ENCODE data around the gene STK32B. TPM values are rescaled to one million over a fixed set of nuclear protein-coding genes. Genes with fewer than 3 reads are reported as not detected.

The STK32B gene
- total and polyA plus RNA-seq, 2 donors (not counting 1 experiment from before 2014, with no cell fraction given): 0.22 to 0.30 TPM

GRCh38 chr4:5409972-5410618, 358.8 kb downstream of the STK32B start:
- H3K4me1 ChIP-seq (ENCODE audit: control insufficient read depth in 2 of 2, insufficient read depth in 2 of 2, low read length in 2 of 2): peaks cover 1 to 4% of the 10 kb centered on the region in 2 donors
- ATAC-seq (ENCODE audit: low read depth) (no peak), DNase-seq (no peak)
- H3K9ac ChIP-seq (ENCODE audit: low read length): no peak overlapping the region
- no peaks in the 10 kb centered on the region for H3K27me3 Mint-ChIP-seq
- 90% methylated on average over 5 of the region's 6 CpGs for WGBS (ENCODE audit: insufficient coverage)
- no peaks in the 10 kb centered on the region for H3K27me3 ChIP-seq (replicated peaks in 1 of 4; ENCODE audit: control extremely low read depth in 1 of 4, control insufficient read depth in 3 of 4, insufficient read depth in 4 of 4, low read length in 3 of 4)
- ChIA-PET CTCF (no interaction called here), POLR2A (no interaction called here)
- intact Hi-C loops (cut with micrococcal nuclease): no loop called here
- H3K9me3 Mint-ChIP-seq (ENCODE audit: insufficient read depth): peaks cover 15% of the 10 kb centered on the region
- peaks cover 11% of the 10 kb centered on the region for H3K4me1 Mint-ChIP-seq
- TF ChIP-seq CTCF (IDR thresholded peaks at IDR 0.05): no peak
- no peak for TF ChIP-seq EZH2 (IDR thresholded peaks at IDR 0.05; ENCODE audit: borderline replicate concordance, insufficient read depth, low read depth, low read length, poor library complexity, severe bottlenecking)
- H3K27ac ChIP-seq (ENCODE audit: low read length in 2 of 2): no peak overlapping the region
- no peak overlapping the region for H3K27ac Mint-ChIP-seq
- no peak overlapping the region for H3K4me3 Mint-ChIP-seq
- H3K79me2 ChIP-seq (ENCODE audit: control insufficient read depth, insufficient read depth, low read length): no peaks in the 10 kb centered on the region
- no peaks in the 10 kb centered on the region for H3K36me3 ChIP-seq (replicated peaks in 1 of 2; ENCODE audit: control extremely low read depth in 1 of 2, control insufficient read depth in 1 of 2, extremely low read depth in 1 of 2, insufficient read depth in 2 of 2, low read length in 1 of 2)
- H3K4me2 ChIP-seq (replicated peaks; ENCODE audit: low read depth, low read length, poor library complexity, severe bottlenecking): no peak overlapping the region
- H3K9me3 ChIP-seq (ENCODE audit: control extremely low read depth in 1 of 3, control insufficient read depth in 2 of 3, insufficient read depth in 1 of 3, low read length in 2 of 3): peaks cover 0 to 19% (median 17%) of the 10 kb centered on the region in 3 donors
- no peak overlapping the region for H2AFZ ChIP-seq (ENCODE audit: insufficient read depth, low read depth, low read length, poor library complexity, severe bottlenecking)
- no peak overlapping the region for H3K4me3 ChIP-seq (ENCODE audit: control extremely low read depth in 1 of 5, extremely low read depth in 1 of 5, insufficient read depth in 1 of 5, low read depth in 2 of 5, low read length in 4 of 5)
- no peaks in the 10 kb centered on the region for H4K20me1 ChIP-seq (ENCODE audit: control insufficient read depth, insufficient read depth, low read length, poor library complexity, severe bottlenecking)

- Histone ChIP-seq H3K27me3 (replicated peaks in 1 of 4; ENCODE audit: control extremely low read depth in 1 of 4, control insufficient read depth in 3 of 4, insufficient read depth in 4 of 4, low read length in 3 of 4) (no peaks in the 10 kb centered on the region), H3K4me1 (ENCODE audit: control insufficient read depth in 2 of 2, insufficient read depth in 2 of 2, low read length in 2 of 2) (peaks cover 20 to 22% of the 10 kb centered on the region in 2 donors), H3K4me3 (ENCODE audit: control extremely low read depth in 1 of 5, extremely low read depth in 1 of 5, insufficient read depth in 1 of 5, low read depth in 2 of 5, low read length in 4 of 5) (no peak overlapping the region), H3K4me2 (replicated peaks; ENCODE audit: low read depth, low read length, poor library complexity, severe bottlenecking) (no peak overlapping the region), H3K9me3 (ENCODE audit: control extremely low read depth in 1 of 3, control insufficient read depth in 2 of 3, insufficient read depth in 1 of 3, low read length in 2 of 3) (peaks cover 0 to 13% (median 3%) of the 10 kb centered on the region in 3 donors), H3K36me3 (replicated peaks in 1 of 2; ENCODE audit: control extremely low read depth in 1 of 2, control insufficient read depth in 1 of 2, extremely low read depth in 1 of 2, insufficient read depth in 2 of 2, low read length in 1 of 2) (no peaks in the 10 kb centered on the region), H3K9ac (ENCODE audit: low read length) (no peak overlapping the region), H3K79me2 (ENCODE audit: control insufficient read depth, insufficient read depth, low read length) (no peaks in the 10 kb centered on the region), H4K20me1 (ENCODE audit: control insufficient read depth, insufficient read depth, low read length, poor library complexity, severe bottlenecking) (no peaks in the 10 kb centered on the region), H3K27ac (ENCODE audit: low read length in 2 of 2) (no peak overlapping the region), H2AFZ (ENCODE audit: insufficient read depth, low read depth, low read length, poor library complexity, severe bottlenecking) (no peak overlapping the region)
- Mint-ChIP-seq H3K27me3 (peaks cover 2% of the 10 kb centered on the region), H3K4me1 (peaks cover 28% of the 10 kb centered on the region), H3K4me3 (no peak overlapping the region), H3K9me3 (ENCODE audit: insufficient read depth) (peaks cover 9% of the 10 kb centered on the region), H3K27ac (no peak overlapping the region)
- intact Hi-C loops (cut with micrococcal nuclease): no loop called here
- CTCF ChIA-PET: no interaction called here
- TF ChIP-seq CTCF (IDR thresholded peaks at IDR 0.05) (no peak), EZH2 (IDR thresholded peaks at IDR 0.05; ENCODE audit: borderline replicate concordance, insufficient read depth, low read depth, low read length, poor library complexity, severe bottlenecking) (no peak)
- POLR2A ChIA-PET: no interaction called here
- 52% methylated on average over 3 of the region's 4 CpGs for WGBS (ENCODE audit: insufficient coverage)
- no peak for ATAC-seq (ENCODE audit: low read depth)
- no peak for DNase-seq
Measured at GRCh38 chr4:5412296-5412695, 361.0 kb downstream of the STK32B start.
